ENCODE measurements around the gene ABHD17C. TPM values are rescaled to one million over a fixed set of nuclear protein-coding genes. Genes with fewer than 3 reads are reported as not detected.

Gene ABHD17C
- total and polyA plus RNA-seq, 2 experiments from 2014 or later = 11.3 to 23.8 TPM

DNA sequence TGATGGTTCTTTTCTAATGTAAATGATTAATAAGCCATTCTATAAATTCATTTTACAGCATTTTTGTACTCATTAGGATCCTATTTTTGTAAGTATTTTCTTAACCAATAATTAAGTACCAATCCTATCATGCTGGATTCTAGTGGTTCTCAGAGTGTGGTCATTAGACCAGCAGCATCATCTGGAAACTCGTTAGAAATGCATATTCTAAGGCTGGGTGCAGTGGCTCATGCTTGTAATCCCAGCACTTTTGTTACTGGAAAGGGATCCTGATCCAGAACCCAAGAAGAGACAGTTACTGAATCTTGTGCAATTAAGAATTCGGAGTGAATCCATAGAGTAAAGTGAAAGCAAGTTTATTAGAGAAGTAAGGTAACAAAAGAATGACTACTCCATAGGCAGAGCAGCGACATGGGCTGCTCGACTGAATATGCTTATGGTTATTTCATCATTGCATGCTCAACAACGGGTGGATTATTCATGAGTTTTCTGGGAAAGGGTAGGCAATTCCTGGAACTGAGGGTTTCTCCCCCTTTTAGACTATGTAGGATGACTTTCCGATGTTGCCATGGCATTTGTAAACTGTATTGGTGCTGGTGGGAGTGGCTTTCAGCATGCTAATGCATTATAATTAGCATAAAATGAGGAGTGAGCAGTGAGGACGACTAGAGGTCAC lies 74.2 kb downstream of the ABHD17C start (continued):
- TF ChIP-seq, protein P1, sequence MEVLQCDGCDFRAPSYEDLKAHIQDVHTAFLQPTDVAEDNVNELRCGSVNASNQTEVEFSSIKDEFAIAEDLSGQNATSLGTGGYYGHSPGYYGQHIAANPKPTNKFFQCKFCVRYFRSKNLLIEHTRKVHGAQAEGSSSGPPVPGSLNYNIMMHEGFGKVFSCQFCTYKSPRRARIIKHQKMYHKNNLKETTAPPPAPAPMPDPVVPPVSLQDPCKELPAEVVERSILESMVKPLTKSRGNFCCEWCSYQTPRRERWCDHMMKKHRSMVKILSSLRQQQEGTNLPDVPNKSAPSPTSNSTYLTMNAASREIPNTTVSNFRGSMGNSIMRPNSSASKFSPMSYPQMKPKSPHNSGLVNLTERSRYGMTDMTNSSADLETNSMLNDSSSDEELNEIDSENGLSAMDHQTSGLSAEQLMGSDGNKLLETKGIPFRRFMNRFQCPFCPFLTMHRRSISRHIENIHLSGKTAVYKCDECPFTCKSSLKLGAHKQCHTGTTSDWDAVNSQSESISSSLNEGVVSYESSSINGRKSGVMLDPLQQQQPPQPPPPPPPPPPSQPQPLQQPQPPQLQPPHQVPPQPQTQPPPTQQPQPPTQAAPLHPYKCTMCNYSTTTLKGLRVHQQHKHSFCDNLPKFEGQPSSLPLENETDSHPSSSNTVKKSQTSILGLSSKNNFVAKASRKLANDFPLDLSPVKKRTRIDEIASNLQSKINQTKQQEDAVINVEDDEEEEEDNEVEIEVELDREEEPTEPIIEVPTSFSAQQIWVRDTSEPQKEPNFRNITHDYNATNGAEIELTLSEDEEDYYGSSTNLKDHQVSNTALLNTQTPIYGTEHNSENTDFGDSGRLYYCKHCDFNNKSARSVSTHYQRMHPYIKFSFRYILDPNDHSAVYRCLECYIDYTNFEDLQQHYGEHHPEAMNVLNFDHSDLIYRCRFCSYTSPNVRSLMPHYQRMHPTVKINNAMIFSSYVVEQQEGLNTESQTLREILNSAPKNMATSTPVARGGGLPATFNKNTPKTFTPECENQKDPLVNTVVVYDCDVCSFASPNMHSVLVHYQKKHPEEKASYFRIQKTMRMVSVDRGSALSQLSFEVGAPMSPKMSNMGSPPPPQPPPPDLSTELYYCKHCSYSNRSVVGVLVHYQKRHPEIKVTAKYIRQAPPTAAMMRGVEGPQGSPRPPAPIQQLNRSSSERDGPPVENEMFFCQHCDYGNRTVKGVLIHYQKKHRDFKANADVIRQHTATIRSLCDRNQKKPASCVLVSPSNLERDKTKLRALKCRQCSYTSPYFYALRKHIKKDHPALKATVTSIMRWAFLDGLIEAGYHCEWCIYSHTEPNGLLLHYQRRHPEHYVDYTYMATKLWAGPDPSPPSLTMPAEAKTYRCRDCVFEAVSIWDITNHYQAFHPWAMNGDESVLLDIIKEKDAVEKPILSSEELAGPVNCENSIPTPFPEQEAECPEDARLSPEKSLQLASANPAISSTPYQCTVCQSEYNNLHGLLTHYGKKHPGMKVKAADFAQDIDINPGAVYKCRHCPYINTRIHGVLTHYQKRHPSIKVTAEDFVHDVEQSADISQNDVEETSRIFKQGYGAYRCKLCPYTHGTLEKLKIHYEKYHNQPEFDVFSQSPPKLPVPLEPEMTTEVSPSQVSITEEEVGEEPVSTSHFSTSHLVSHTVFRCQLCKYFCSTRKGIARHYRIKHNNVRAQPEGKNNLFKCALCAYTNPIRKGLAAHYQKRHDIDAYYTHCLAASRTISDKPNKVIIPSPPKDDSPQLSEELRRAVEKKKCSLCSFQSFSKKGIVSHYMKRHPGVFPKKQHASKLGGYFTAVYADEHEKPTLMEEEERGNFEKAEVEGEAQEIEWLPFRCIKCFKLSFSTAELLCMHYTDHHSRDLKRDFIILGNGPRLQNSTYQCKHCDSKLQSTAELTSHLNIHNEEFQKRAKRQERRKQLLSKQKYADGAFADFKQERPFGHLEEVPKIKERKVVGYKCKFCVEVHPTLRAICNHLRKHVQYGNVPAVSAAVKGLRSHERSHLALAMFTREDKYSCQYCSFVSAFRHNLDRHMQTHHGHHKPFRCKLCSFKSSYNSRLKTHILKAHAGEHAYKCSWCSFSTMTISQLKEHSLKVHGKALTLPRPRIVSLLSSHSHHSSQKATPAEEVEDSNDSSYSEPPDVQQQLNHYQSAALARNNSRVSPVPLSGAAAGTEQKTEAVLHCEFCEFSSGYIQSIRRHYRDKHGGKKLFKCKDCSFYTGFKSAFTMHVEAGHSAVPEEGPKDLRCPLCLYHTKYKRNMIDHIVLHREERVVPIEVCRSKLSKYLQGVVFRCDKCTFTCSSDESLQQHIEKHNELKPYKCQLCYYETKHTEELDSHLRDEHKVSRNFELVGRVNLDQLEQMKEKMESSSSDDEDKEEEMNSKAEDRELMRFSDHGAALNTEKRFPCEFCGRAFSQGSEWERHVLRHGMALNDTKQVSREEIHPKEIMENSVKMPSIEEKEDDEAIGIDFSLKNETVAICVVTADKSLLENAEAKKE (CRISPR knock-in tag; IDR thresholded peaks at IDR 0.05) = no peak
- TF ChIP-seq CREB1 (CRISPR knock-in tag; IDR thresholded peaks at IDR 0.05; ENCODE audit: low read depth) = no peak
- TF ChIP-seq EZH2 (IDR thresholded peaks at IDR 0.05; ENCODE audit: low read depth, unreplicated experiment) = no peak

GRCh38 chr15:80769829-80770705 lies 75.0 kb downstream of the ABHD17C start:
- Histone ChIP-seq H2AFZ (no peak overlapping the region), H4K20me1 (replicated peaks; ENCODE audit: insufficient read depth) (no peaks in the 10 kb centered on the region), H3K79me2 (replicated peaks; ENCODE audit: insufficient read depth) (no peaks in the 10 kb centered on the region), H3F3A (replicated peaks; ENCODE audit: low read depth) (no peaks in the 10 kb centered on the region), H3K27ac (ENCODE audit: low read depth) (no peak overlapping the region), H3K27me3 (ENCODE audit: insufficient read depth) (no peaks in the 10 kb centered on the region), H3K9me2 (ENCODE audit: insufficient read depth) (peaks cover 9% of the 10 kb centered on the region), H3K4me1 (ENCODE audit: insufficient read depth) (0 out of 2 replicates have a peak, but pooled peaks cover 8% of the 10 kb centered on the region), H3K36me3 (ENCODE audit: insufficient read depth) (no peaks in the 10 kb centered on the region), H3K4me3 (no peak overlapping the region), H3K4me2 (no peak overlapping the region)
- Mint-ChIP-seq H3K4me3 (no peak overlapping the region), H3K9me3 (no peaks in the 10 kb centered on the region), H3K27me3 (ENCODE audit: insufficient read depth, low read depth, poor library complexity) (peaks cover 4% of the 10 kb centered on the region), H3K27ac (no peak overlapping the region), H3K36me3 (ENCODE audit: low read depth) (no peaks in the 10 kb centered on the region), H3K4me1 (peaks cover 12% of the 10 kb centered on the region)
- no peak for ATAC-seq
- no peak for DNase-seq (ENCODE audit: low spot score)
- TF ChIP-seq EZH2 (IDR thresholded peaks at IDR 0.05; ENCODE audit: low read depth, unreplicated experiment) (no peak), NANOG (IDR thresholded peaks at IDR 0.05; ENCODE audit: borderline replicate concordance) (no peak), EZH2phosphoT487 (IDR thresholded peaks at IDR 0.05; ENCODE audit: unreplicated experiment) (no peak), REST (IDR thresholded peaks at IDR 0.05; ENCODE audit: unreplicated experiment) (no peak), ETS1 (IDR thresholded peaks at IDR 0.05) (no peak), POLR2AphosphoS5 (IDR thresholded peaks at IDR 0.05; ENCODE audit: low read depth) (no peak), STAT1 (IDR thresholded peaks at IDR 0.05; ENCODE audit: unreplicated experiment) (no peak)
